Adipose tissue (tissue), 3 donors: ENCODE measurements around the gene ANKS4B. TPM values are rescaled to one million over a fixed set of nuclear protein-coding genes. Genes with fewer than 3 reads are reported as not detected.
"Not testable (repeated sequence)": the region's sequence is repeated elsewhere in the genome, so short reads cannot be mapped to it uniquely, and the experiment has no call there.

Source experiments
- H3K27ac ChIP-seq: one replicate; pipeline ENCODE4 v1.5.1; 2013; ENCODE audit warnings: low read depth, low read length
- WGBS, 3 donors: extraction: QIAGEN DNeasy Blood & Tissue Kit; methylation state at CpG; one replicate each; pipeline ENCODE4 v1.1.7; 2013; 5-methylcytosine and 5-hydroxymethylcytosine counted together
- polyA plus RNA-seq, 3 donors: library from polyadenylated mRNA; stranded (reverse); fragments of 200-250 nt; gene quantifications; one replicate each; pipeline ENCODE4 v1.2.3, GENCODE V29; 2013
- donor health status: healthy with polysubstance abuse.
- donor health status: Bipolar disorder and iron deficiency.
- donor health status: healthy.

Gene ANKS4B, protein sequence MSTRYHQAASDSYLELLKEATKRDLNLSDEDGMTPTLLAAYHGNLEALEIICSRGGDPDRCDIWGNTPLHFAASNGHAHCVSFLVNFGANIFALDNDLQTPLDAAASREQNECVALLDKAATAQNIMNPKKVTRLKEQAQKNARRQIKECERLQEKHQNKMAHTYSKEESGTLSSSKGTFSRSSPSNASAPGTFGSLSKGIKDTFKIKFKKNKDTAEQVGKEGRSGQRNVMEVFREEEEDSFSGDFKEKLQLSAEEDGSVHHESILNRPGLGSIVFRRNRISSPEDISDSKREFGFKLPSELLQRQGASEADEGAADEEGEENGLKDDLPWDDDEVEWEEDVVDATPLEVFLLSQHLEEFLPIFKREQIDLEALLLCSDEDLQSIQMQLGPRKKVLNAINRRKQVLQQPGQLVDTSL
- under 1 TPM in 1 of 3 donors, not detected in 2; 0.08 TPM for polyA plus RNA-seq

DNA sequence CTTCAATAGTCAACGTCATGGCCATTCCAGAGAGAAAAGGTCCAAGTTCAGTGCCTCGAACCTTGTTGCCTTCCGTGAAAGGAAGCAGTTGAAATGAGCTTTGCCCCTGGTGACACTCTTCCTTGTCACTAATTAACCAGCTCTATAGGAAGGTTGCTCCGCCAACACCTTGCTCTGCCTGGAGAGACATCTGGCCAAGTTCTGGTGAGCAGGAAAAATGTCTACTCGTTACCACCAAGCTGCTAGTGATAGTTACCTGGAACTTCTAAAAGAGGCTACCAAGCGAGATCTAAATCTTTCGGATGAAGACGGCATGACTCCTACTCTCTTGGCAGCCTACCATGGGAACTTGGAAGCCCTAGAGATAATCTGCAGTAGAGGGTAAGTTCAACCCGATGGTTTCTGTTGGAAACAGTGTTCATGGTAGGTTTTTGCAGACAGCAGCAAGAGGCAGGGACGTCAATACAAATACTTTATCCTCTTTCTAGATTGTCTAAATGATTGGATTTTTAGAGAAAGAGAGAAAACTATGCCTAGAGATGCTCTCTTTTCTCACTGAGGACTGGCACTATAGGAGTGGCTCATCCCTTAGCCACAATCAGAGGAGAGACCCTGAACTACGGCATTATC is at the start of gene ANKS4B:
Gene ANKS4B (plus strand): TSS at position 179 of the 630 bp plus-strand sequence. CDS start 39 bp downstream, at position 218.
- no peak within 1 kb of the TSS for H3K27ac ChIP-seq
- WGBS, 3 donors = 41 to 86% (median 78%) methylated on average over 11 of the region's 11 CpGs

DNA sequence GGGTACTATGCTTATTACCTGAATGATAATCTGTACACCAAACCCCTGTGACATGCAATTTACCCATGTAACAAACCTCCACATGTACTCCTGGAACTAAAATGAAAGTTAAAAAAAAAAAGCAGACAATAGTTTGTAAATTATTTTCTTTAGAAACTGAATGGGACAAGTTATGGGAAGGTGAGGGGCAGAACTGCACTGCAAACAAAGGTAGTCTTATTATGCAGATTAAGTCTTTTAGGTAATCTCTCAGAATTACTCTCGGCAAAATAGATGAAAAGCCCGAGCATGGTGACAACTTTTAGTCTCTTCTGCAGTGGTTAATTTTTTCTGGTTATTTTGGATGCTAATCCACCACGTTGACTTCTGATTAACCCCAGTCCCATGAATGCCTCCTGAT is 49.5 kb upstream of the ANKS4B start:
- no peak overlapping the region for H3K27ac ChIP-seq
- 78 to 91% (median 89%) methylated on average over 3 of the region's 3 CpGs for WGBS, 3 donors

DNA sequence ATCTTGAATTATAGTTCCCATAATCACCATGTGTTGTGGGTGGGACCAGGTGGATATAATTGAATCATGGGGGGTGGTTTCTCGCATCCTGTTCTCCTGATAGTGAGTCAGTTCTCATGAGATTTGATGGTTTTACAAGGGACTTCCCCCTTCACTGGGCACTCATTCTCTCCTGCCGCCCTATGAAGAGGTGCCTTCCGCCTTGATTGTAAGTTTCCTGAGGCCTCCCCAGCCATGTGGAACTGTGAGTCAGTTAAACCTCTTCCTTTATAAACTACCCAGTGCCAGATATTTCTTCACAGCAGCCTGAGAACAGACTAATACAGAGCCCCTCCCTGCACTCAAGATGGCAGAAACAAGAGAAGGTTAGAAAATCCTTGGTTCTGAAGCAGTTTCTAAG is 48.7 kb upstream of the ANKS4B start:
- WGBS, 3 donors = 75 to 83% (median 81%) methylated on average over 3 of the region's 3 CpGs
- no peak overlapping the region for H3K27ac ChIP-seq

DNA sequence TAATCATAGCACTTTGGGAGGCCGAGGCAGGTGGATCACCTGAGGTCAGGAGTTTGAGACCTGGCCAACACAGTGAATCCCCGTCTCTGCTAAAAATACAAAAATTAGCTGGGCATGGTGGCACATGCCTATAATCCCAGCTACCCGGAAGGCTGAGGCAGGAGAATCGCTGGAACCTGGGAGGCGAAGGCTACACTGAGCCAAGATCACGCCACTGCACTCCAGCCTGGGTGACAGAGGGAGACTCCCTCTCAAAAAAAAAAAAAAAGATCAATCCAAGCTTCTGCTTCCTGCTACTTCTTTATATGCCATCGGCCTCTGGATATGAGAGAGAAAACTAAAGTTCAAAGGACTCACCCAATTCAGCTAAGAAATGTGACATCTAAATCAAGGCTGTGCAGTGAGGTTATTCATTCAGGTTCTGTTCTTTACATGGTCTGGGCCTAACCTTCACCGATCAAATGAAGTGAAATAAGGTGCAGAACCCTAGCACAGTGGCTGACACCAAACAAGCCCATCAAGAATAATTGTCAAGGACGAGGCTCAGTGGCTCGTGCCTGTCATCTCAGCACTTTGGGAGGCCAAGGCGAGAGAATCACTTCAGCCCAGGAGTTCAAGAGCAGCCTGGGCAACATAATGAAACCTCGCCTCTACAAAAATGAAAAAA is 47.7 kb upstream of the ANKS4B start:
- no peak overlapping the region for H3K27ac ChIP-seq
- 82 to 90% (median 86%) methylated on average over 12 of the region's 12 CpGs for WGBS, 3 donors

DNA sequence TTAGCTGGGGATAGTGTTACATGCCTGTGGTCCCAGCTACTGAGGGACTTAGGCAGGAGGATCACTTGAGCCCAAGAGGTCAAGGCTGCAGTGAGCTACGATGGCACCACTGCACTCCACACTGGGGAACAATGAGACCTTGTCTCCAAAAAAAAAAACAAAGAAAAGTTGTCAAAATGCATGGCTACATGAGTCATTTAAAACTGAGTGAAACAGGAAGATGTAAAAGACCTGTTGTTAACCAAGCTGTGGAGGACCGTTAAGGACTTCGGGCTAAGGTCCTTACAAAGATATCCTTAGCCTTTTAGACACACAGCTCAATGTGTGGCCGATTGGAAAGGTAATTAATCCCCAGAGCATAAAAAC is 47.2 kb upstream of the ANKS4B start:
- WGBS, 3 donors = 52 to 68% (median 59%) methylated on average over 4 of the region's 4 CpGs
- H3K27ac ChIP-seq = no peak overlapping the region

DNA sequence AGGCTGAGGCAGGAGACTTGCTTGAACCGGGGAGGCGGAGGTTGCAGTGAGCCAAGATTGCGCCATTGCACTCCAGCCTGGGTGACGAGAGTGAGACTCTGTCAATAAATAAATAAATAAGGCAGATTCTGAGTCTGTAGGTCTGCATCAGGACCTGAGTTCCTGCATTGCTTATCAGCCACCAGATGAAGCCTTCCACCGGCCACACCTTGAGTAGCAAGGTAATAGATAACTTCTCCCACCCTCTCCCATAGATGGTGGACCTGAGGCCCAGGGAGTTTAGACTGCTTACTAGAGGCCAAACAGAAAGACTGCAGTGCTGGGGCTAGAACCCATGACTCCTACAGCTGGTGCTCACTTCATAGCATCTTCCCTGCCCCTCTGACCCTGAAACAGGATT is 44.2 kb upstream of the ANKS4B start:
- 72 to 88% (median 83%) methylated on average over 5 of the region's 5 CpGs for WGBS, 3 donors
- H3K27ac ChIP-seq = no peak overlapping the region

DNA sequence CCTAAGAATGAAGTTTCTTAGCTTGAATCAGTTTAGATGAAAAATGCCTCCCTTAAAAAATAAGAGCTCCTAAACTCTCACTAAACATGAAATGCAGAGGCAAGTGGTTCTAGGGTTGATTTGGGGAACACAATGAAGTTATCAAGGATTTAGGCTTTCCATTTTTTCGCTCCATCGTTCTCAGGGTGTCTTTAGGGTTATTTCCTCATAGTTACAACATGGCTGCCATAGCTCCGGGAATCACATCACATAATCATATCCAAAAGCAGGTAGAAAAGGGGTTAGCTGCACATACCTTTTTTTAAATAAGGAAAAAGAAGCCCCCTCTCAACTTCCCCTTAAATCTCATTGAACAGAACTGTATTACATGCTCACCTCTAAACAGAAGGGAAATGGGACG is 43.5 kb upstream of the ANKS4B start:
- H3K27ac ChIP-seq = no peak overlapping the region
- WGBS, 3 donors = 85 to 94% (median 93%) methylated on average over 4 of the region's 4 CpGs

DNA sequence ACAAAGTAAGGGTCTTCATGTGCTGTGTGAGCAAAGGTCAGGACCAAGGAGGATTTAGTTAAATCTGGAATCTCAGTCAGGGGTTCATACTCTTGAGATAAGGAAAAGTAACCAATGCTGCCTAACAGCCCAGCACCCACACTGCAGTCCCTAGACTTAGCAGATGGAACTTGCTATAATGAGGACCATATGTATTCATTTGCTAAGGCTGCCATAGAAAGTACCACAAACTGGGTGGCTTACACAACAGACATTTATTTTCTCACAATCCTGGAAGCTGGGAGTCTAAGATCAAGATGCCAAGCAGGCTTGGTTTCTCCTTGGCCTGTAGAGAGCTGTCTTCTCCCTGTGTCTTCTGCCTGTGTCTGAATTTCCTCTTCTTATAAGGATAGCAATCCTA is 42.9 kb upstream of the ANKS4B start:
- H3K27ac ChIP-seq = no peak overlapping the region

DNA sequence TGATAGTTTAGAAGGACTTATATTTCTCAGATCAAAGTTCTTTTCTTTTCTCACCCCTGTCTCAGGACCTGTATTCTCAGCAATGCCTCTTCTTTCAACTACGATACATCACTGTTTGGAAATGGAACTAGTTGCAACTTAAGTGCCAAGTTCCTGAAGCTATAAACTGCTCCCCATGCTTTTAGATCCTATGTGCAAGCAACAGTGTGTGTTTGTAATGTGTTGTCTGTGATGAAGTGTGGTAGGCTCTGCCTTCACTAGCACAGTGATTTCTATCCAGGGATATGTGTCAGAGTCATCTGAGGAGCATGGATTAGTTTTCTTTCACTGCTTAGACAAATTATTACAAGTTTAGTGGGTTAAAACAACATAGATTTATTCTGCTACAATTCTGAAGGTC is 40.5 kb upstream of the ANKS4B start:
- 82 to 89% (median 88%) methylated on average over 1 of the region's 1 CpG for WGBS, 3 donors

DNA sequence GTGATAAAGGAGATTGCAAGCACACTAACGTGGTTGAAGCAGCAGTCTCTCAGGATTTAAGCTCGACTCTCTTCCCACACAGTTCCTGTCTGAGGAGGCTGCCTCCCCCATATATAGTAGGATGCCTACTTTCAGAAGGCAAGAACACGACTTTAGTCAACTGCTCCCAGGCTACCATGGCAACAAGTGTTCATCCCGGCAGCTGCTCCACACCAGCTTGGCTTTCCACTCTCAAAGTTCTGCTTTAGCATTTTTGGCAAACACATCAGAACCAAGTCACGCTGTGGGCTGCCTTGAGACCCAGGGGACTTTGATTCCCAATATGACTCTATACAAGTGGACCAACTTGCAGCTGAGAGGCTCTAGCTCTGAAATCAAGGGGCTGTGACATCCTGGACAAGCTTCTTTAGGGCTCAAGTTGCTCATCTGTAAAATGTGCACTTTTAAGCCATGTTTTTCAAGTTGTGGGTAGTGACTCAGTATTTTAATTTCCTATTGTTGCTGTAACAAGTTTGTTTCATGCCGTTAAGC is 38.7 kb upstream of the ANKS4B start:
- WGBS, 3 donors = 33 to 55% (median 37%) methylated on average over 6 of the region's 6 CpGs

More for the DNA sequence above, 40.5 kb upstream of the ANKS4B start:
- no peak overlapping the region for H3K27ac ChIP-seq

DNA sequence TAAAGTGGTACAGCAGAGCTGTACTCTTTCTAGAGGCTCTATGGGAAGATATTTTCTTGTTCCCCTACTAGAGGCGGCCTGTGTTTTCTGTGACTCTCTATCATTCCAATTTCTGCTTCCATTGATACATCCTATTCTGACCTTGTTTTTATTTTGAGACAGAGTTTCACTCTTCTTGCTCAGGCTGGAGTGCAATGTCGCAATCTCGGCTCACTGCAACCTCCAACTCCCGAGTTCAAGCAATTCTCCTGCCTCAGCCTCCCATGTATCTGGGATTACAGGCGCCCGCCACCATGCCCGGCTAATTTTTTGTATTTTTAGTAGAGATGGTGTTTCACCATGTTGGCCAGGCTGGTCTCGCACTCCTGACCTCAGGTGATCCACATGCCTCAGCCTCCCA is 38.2 kb upstream of the ANKS4B start:
- WGBS, 3 donors = 89 to 92% (median 91%) methylated on average over 8 of the region's 8 CpGs
- H3K27ac ChIP-seq = not testable (repeated sequence)

More for the DNA sequence above, 38.7 kb upstream of the ANKS4B start:
- H3K27ac ChIP-seq = no peak overlapping the region

DNA sequence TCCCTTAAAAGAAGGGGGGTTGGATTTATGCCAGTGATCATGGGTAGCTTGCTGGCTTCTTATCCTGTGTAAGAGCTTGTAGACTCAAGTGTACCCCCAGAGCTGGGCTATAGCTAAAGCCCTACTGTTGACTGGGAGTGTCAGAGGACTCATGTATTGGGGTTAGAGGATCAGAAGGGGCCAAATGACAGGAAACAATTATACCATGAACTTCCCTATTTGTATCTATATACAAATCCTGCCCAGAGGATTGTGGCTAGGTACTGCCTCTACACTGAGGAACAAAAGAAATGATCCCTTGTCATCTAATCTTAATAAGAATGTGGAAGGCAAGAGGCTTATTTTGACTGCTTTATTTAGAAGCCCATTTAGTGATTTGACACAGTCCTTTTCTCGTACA is 36.4 kb upstream of the ANKS4B start:
- WGBS, 3 donors = 54 to 68% (median 68%) methylated on average over 1 of the region's 1 CpG
- H3K27ac ChIP-seq = no peak overlapping the region

DNA sequence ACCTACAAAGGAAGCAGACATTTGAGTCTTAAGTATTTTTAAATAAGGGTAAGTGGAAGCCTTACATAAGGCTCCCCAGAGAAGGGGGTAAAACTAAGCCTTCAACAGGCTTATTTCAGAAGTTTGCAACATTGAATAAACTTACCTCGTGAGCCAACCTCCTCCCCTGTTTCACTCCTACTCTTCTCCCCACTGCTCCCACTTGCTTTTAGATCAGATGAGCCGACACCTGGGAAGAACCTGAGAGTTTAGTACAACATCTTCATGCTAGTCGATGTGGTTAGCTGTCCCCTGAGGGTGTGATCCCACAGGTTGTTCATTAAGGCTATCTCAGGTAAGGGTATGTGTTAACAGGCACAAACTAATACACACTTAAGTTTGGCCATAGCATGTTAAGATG is 35.9 kb upstream of the ANKS4B start:
- H3K27ac ChIP-seq = no peak overlapping the region
- 73 to 82% (median 78%) methylated on average over 3 of the region's 3 CpGs for WGBS, 3 donors

DNA sequence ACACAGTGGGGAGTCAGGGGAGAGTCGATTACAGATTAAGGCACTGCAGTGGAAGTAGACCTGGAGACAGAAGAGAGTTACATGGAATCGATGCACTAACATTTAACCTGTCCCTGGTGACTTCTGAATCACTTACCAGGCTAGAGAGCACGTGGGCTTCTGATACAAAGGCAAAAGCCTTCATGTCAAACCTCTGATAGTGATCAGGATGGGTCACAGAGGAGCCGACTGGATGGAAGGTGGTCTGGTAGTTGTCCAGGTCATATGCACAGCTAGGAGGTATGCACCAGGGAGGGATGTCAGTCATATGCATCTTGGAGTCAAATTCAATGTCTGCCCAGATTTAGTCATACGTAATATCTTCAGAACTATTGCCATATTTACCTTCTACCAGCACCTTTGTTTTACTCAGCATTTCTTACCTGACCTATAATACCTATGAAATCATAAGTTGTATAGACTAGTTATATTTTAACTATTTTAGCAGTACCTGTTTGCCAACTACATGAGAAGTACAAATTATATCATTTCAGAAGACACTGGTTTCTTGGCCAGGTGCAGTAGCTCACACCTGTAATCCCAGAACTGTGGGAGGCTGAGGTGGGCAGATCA is 33.8 kb upstream of the ANKS4B start:
- H3K27ac ChIP-seq = no peak overlapping the region
- 66 to 75% (median 67%) methylated on average over 5 of the region's 5 CpGs for WGBS, 3 donors

DNA sequence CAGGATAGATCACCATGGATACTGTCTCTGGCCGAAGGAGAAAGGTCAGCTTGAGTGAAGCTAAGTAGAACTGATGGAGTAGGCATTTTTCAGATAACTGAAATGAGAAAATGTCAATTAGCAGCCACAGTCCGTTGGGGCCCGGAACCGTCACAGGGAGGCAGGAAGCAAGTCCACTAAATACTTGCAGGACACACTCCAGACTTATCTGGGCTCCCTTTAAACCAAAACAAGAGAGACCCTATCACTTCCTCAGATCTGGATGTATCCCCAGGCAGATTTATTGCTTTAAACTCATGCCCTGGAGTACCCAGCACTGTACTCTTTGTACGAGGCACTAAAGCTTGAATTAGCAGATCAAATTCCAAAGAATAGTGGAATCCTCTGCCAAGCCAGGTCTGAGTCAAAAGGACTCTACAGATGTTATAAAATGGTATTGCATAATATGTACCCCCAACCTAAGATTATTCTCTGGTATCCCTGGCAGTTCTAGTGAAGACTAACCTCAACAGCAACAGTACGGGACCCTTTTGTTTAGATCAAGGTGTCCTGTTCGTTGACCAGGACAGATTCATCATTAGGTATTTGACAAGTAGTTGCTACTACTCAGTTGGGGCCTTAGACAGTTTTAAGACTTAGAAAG is 30.2 kb upstream of the ANKS4B start:
- 40 to 50% (median 41%) methylated on average over 7 of the region's 7 CpGs for WGBS, 3 donors
- H3K27ac ChIP-seq = no peak overlapping the region

DNA sequence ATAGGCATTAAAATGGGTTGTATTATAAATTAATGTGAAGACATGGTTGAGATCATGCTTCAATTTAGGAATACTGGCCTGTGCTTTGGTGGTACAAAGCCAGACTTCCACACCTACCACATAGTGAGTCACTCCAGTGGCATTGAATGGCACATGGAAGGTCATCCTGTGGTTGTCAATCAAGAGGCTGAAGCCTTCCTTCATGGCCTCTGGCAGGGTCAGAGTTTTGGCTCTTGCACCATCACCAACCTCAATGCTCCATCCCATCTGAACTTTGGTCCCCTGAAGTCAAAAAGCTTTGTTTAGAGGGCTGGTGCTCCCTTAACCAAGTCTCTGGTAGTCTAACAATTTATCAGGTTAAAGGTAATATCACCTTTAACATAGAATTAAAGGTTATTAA is 28.2 kb upstream of the ANKS4B start:
- H3K27ac ChIP-seq = no peak overlapping the region

DNA sequence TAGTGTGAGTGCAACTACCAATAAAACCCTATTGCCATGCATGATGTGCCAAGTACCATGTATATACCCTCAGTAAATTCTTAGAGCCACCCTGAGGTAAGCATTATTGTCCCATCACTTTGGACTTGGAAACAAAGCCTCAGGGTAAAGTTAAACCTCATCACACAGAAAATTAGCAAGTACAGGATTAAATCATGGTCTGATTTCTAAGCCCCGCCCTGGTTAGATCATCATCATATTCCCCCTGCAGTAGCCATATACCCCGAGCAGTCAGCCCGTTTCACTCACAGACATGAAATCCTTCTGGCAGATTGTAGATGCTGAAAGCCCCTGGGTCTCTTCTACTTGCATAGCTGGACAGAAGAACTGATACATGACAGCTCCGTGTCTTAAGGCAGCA is 26.9 kb upstream of the ANKS4B start:
- WGBS, 3 donors = 81 to 90% (median 85%) methylated on average over 4 of the region's 4 CpGs
- no peak overlapping the region for H3K27ac ChIP-seq

DNA sequence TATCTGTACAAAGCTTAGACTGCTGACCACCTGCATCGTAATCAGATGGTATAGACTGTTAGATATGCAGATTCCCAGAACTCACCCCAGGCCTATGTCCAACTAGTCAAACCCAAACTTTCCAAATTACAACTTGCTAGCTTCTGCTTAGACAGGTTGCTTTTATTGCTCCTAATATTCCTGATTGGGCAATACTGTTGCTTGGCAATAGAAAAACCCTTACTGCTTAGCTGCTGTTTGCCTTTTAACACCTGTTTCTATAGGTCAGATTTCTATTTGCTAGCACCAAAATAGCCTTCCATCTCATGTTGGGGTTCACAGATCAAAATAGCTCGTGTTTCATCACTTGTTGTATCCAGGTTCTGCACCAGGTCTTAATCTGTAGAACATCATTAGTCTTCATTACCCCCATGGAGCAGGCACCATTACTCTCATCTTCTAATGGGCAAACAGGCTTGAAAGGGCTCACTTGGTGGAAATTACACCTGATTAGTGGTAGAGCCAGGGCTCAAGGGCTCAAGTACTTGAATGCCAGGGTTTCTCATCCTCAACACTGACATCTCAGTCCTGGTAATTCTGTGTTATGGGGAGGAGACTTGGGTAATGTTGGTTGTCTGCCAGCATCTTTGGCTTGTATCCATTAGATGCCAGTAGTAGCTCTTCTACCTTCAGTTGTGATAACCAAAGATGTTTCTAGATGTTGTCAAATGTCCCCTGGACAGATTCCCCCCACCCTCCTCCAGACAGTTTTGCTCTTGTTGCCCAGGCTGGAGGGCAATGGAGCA is 24.9 kb upstream of the ANKS4B start:
- WGBS, 3 donors = 64 to 73% (median 67%) methylated on average over 2 of the region's 2 CpGs
- no peak overlapping the region for H3K27ac ChIP-seq
